Endothelial cell of umbilical vein (primary cell): ENCODE measurements around the gene ZNG1F. TPM values are rescaled to one million over a fixed set of nuclear protein-coding genes. Genes with fewer than 3 reads are reported as not detected.
"Not testable (repeated sequence)": the region's sequence is repeated elsewhere in the genome, so short reads cannot be mapped to it uniquely, and the experiment has no call there.

Source experiments
- BruUV-seq: library from RNA; stranded (reverse); fragments of 400-500 nt; replicated peaks from 2 replicates; lab custom pipeline; 2021; lab: Mats Ljungman, UMichigan
- CTCF ChIA-PET: fragments of 300-600, 350-600 bp; sonication (Branson Sonifier 250); formaldehyde crosslinking; loops from one replicate; lab custom pipeline; 2021; ENCODE audit warnings: antibody characterized with exemption, inconsistent platforms; lab: Charles Lee
- POLR2A ChIA-PET: fragments of 300-600, 350-600 bp; sonication (Branson Sonifier 250); formaldehyde crosslinking; loops from one replicate; lab custom pipeline; 2021; ENCODE audit warnings: antibody characterized with exemption, inconsistent platforms; lab: Charles Lee
- DNase-seq: peaks from one replicate; pipeline ENCODE4 v3.0.0-alpha.2; 2011; ENCODE audit warnings: low read depth, low spot score
- FAIRE-seq: peaks from 2 replicates; lab custom pipeline; 2011; peaks lifted over from hg19 to GRCh38; lab: Jason Lieb, UNC
- H2AFZ ChIP-seq: 2 replicates; pipeline ENCODE4 v1.6.0; 2012; ENCODE audit warnings: low read depth, low read length, control low read depth, inconsistent platforms
- H3K27ac ChIP-seq: 2 replicates; pipeline ENCODE4 v1.5.1; 2011; ENCODE audit warnings: low read depth, mild to moderate bottlenecking, control low read depth, low read length, moderate library complexity; ENCODE audit not compliant: insufficient read depth
- H3K27me3 ChIP-seq, 2 experiments: 2 replicates each; pipeline versions ENCODE4 v1.6.0 to v1.6.1; 2011; ENCODE audit warnings: low read length in 2 of 2, mixed read lengths in 1 of 2; ENCODE audit not compliant: control insufficient read depth in 2 of 2, insufficient read depth in 2 of 2
- H3K36me3 ChIP-seq, 2 experiments: 2 replicates in 1 of 2; 3 replicates in 1 of 2; pipeline ENCODE4 v1.5.1; 2011; ENCODE audit warnings: low read length in 2 of 2, mild to moderate bottlenecking in 1 of 2, moderate library complexity in 1 of 2; ENCODE audit not compliant: control insufficient read depth in 2 of 2, insufficient read depth in 2 of 2; ENCODE audit errors: extremely low read depth in 1 of 2
- H3K4me1 ChIP-seq: 3 replicates; pipeline ENCODE4 v1.5.1; 2011; ENCODE audit warnings: mild to moderate bottlenecking, low read length; ENCODE audit not compliant: control insufficient read depth, insufficient read depth; ENCODE audit errors: extremely low read depth
- H3K4me2 ChIP-seq: 2 replicates; pipeline ENCODE4 v1.6.1; 2011; ENCODE audit warnings: low read length, control low read depth, mixed read lengths; ENCODE audit not compliant: insufficient read depth
- H3K4me3 ChIP-seq, 3 experiments: fragments of 200-600 bp in 1 of 3; sonication (generic), shearing (Covaris generic) in 1 of 3; replicated peaks in 1 of 3; 2 replicates each; pipeline ENCODE4 v1.5.1; 2011 to 2016; ENCODE audit warnings: control low read depth in 3 of 3, low read length in 3 of 3, mild to moderate bottlenecking in 2 of 3, inconsistent platforms in 1 of 3, low read depth in 1 of 3, moderate library complexity in 1 of 3; ENCODE audit not compliant: insufficient read depth in 1 of 3
- H3K79me2 ChIP-seq: 2 replicates; pipeline ENCODE4 v1.6.0; 2012; ENCODE audit warnings: low read length, inconsistent platforms; ENCODE audit not compliant: control insufficient read depth, insufficient read depth
- H3K9ac ChIP-seq: replicated peaks from 2 replicates; pipeline ENCODE3; 2011; ENCODE audit warnings: low read length, control low read depth; ENCODE audit not compliant: insufficient read depth; ENCODE audit errors: extremely low read depth
- H3K9me1 ChIP-seq: replicated peaks from 3 replicates; pipeline ENCODE4 v1.6.0; 2011; ENCODE audit warnings: mild to moderate bottlenecking, low read length; ENCODE audit not compliant: control insufficient read depth, insufficient read depth; ENCODE audit errors: extremely low read depth
- H3K9me3 ChIP-seq: replicated peaks from 2 replicates; pipeline ENCODE4 v1.5.1; 2012; ENCODE audit warnings: low read length, inconsistent platforms; ENCODE audit not compliant: control insufficient read depth, insufficient read depth
- H4K20me1 ChIP-seq: replicated peaks from 2 replicates; pipeline ENCODE3; 2011; ENCODE audit warnings: mild to moderate bottlenecking, low read length; ENCODE audit not compliant: control insufficient read depth, insufficient read depth; ENCODE audit errors: extremely low read depth
- dilution Hi-C: fragments of 300-500 bp; cut with MboI; formaldehyde crosslinking; loops from one replicate; pipeline ENCODE4 v1.15.0; 2019; ENCODE audit warnings: low sequenced_read_pairs; ENCODE audit not compliant: extremely low pct_ligation_motif_present
- intact Hi-C: fragments of 100-400 bp; cut with micrococcal nuclease; formaldehyde crosslinking; loops from one replicate; pipeline ENCODE4 v1.10.0; 2022
- polyA plus RNA-seq, 4 experiments: library from polyadenylated mRNA; depleted of rRNA in 3 of 4; stranded (reverse) in 3 of 4; unstranded in 1 of 4; fragments of >200 nt; gene quantifications; 2 replicates each; pipeline versions ENCODE4 v1.2.1 to v1.2.3, GENCODE V29; 2011 to 2012; ENCODE audit warnings: missing spikeins in 1 of 4
- total RNA-seq: library from RNA; stranded (reverse); gene quantifications from 2 replicates; pipeline ENCODE4 v1.2.3, GENCODE V29; 2021

Gene ZNG1F
- total and polyA plus RNA-seq, 2 donors (not counting 3 experiments of a cell fraction or from before 2014, with no cell fraction given), result 7.3 to 20.4 TPM

GRCh38 chr9:41123396-41123795 lies 65.7 kb downstream of the ZNG1F start:
- BruUV-seq, CTCF ChIA-PET, H3K4me1 ChIP-seq, H3K4me3 ChIP-seq, H3K9me3 ChIP-seq, POLR2A ChIA-PET, H3K4me2 ChIP-seq, H3K9ac ChIP-seq, H3K79me2 ChIP-seq, dilution Hi-C loops, H3K9me1 ChIP-seq, H3K36me3 ChIP-seq, FAIRE-seq, H2AFZ ChIP-seq, H4K20me1 ChIP-seq, intact Hi-C loops, H3K27me3 ChIP-seq, DNase-seq, H3K27ac ChIP-seq: not testable (repeated sequence)

GRCh38 chr9:41120696-41121095 lies 68.4 kb downstream of the ZNG1F start:
- H3K79me2 ChIP-seq, POLR2A ChIA-PET, FAIRE-seq, H3K4me2 ChIP-seq, H3K36me3 ChIP-seq, intact Hi-C loops, H3K9me1 ChIP-seq, H3K9me3 ChIP-seq, dilution Hi-C loops, H4K20me1 ChIP-seq, H3K4me1 ChIP-seq, H3K4me3 ChIP-seq, H3K27me3 ChIP-seq, CTCF ChIA-PET, DNase-seq, BruUV-seq, H2AFZ ChIP-seq, H3K9ac ChIP-seq, H3K27ac ChIP-seq: not testable (repeated sequence)

- H3K9ac ChIP-seq, H3K79me2 ChIP-seq, H4K20me1 ChIP-seq, intact Hi-C loops, DNase-seq, H3K27ac ChIP-seq, H3K4me1 ChIP-seq, H3K9me1 ChIP-seq, CTCF ChIA-PET, H3K27me3 ChIP-seq, POLR2A ChIA-PET, H3K36me3 ChIP-seq, H2AFZ ChIP-seq, H3K9me3 ChIP-seq, dilution Hi-C loops, H3K4me2 ChIP-seq, H3K4me3 ChIP-seq, FAIRE-seq, BruUV-seq: not testable (repeated sequence)
Measured at GRCh38 chr9:41119719-41120118, 69.4 kb downstream of the ZNG1F start.

- H3K9ac ChIP-seq, H3K4me2 ChIP-seq, H3K27ac ChIP-seq, H4K20me1 ChIP-seq, H3K9me1 ChIP-seq, H3K27me3 ChIP-seq, BruUV-seq, H3K36me3 ChIP-seq, H2AFZ ChIP-seq, CTCF ChIA-PET, H3K4me3 ChIP-seq, intact Hi-C loops, DNase-seq, POLR2A ChIA-PET, H3K9me3 ChIP-seq, H3K79me2 ChIP-seq, dilution Hi-C loops, FAIRE-seq, H3K4me1 ChIP-seq: not testable (repeated sequence)
Measured at GRCh38 chr9:41119311-41119710, 69.8 kb downstream of the ZNG1F start.
